HG02885 (cell line): ENCODE data around the gene PLEKHG4B.
"Not testable (repeated sequence)": the region's sequence is repeated elsewhere in the genome, so short reads cannot be mapped to it uniquely, and the experiment has no call there.

Experiments
- ATAC-seq: cut with Tn5 transposase; IDR thresholded peaks from one replicate; pipeline ENCODE4 v1.9.1; 2021; ENCODE audit warnings: mild to moderate bottlenecking; ENCODE audit not compliant: unreplicated experiment, poor library complexity

The PLEKHG4B gene

GRCh38 chr5:195401-196160 is 103.6 kb downstream of the PLEKHG4B start:
- ATAC-seq, result no peak

- no peak for ATAC-seq
Observed at GRCh38 chr5:196350-196749, 104.4 kb downstream of the PLEKHG4B start.

GRCh38 chr5:197031-197430 is 105.1 kb downstream of the PLEKHG4B start:
- not testable (repeated sequence) for ATAC-seq

- no peak for ATAC-seq
Observed at GRCh38 chr5:197892-198489, 106.0 kb downstream of the PLEKHG4B start.

- ATAC-seq, result no peak
Observed at GRCh38 chr5:198516-199196, 106.7 kb downstream of the PLEKHG4B start.

- ATAC-seq, result no peak
Observed at GRCh38 chr5:199197-199949, 107.4 kb downstream of the PLEKHG4B start.

- ATAC-seq, result no peak
Observed at GRCh38 chr5:199950-200645, 108.1 kb downstream of the PLEKHG4B start.

- ATAC-seq, result no peak
Observed at GRCh38 chr5:200985-201384, 109.0 kb downstream of the PLEKHG4B start.

GRCh38 chr5:201672-202071 is 109.7 kb downstream of the PLEKHG4B start:
- ATAC-seq, result no peak

GRCh38 chr5:203246-203930 is 111.4 kb downstream of the PLEKHG4B start:
- no peak for ATAC-seq

- no peak for ATAC-seq
Observed at GRCh38 chr5:204001-204400, 112.0 kb downstream of the PLEKHG4B start.

GRCh38 chr5:204462-204861 is 112.5 kb downstream of the PLEKHG4B start:
- no peak for ATAC-seq

GRCh38 chr5:204966-205670 is 113.2 kb downstream of the PLEKHG4B start:
- ATAC-seq, result no peak

- ATAC-seq, result no peak
Observed at GRCh38 chr5:206406-206805, 114.4 kb downstream of the PLEKHG4B start.

GRCh38 chr5:206927-207536 is 115.1 kb downstream of the PLEKHG4B start:
- ATAC-seq, result no peak

- no peak for ATAC-seq
Observed at GRCh38 chr5:207599-207998, 115.6 kb downstream of the PLEKHG4B start.

GRCh38 chr5:208449-209114 is 116.6 kb downstream of the PLEKHG4B start:
- ATAC-seq, result no peak

GRCh38 chr5:213803-214395 is 121.9 kb downstream of the PLEKHG4B start:
- ATAC-seq, result no peak
